ENCODE measurements around the gene SERPINI2. TPM values are rescaled to one million over a fixed set of nuclear protein-coding genes. Genes with fewer than 3 reads are reported as not detected.

SERPINI2 gene
- polyA plus RNA-seq = not detected

- Mint-ChIP-seq H3K4me3 (no peak within 1 kb of the TSS), H3K27ac (no peak within 1 kb of the TSS), H3K36me3 (no peaks in the 10 kb centered on the region), H3K9me3 (no peaks in the 10 kb centered on the region), H3K27me3 (ENCODE audit: low read depth in 3 of 3) (peaks cover 0 to 3% (median 0%) of the 10 kb centered on the region in 3 donors), H3K4me1 (no peaks in the 10 kb centered on the region)
- DNase-seq = no peak
Measured at GRCh38 chr3:167473863-167474262, at the start of gene SERPINI2. SERPINI2 (minus strand) TSS chr3:167474042; CDS start chr3:167471834, 2,208 bp downstream.

GRCh38 chr3:167521006-167521355 is 47.1 kb upstream of the SERPINI2 start:
- Mint-ChIP-seq H3K36me3 (no peaks in the 10 kb centered on the region), H3K27me3 (ENCODE audit: low read depth in 3 of 3) (peaks cover 2 to 3% (median 3%) of the 10 kb centered on the region in 3 donors), H3K4me1 (no peaks in the 10 kb centered on the region), H3K9me3 (peaks cover 0 to 9% (median 5%) of the 10 kb centered on the region in 6 donors), H3K27ac (no peak overlapping the region), H3K4me3 (no peak overlapping the region)
- DNase-seq = no peak

GRCh38 chr3:167520266-167521005 is 46.6 kb upstream of the SERPINI2 start:
- H3K27me3 Mint-ChIP-seq (ENCODE audit: low read depth in 3 of 3) = peaks cover 2 to 3% (median 3%) of the 10 kb centered on the region in 3 donors
- no peaks in the 10 kb centered on the region for H3K4me1 Mint-ChIP-seq
- peaks cover 0 to 9% (median 6%) of the 10 kb centered on the region in 6 donors for H3K9me3 Mint-ChIP-seq
- H3K36me3 Mint-ChIP-seq = no peaks in the 10 kb centered on the region
- no peak overlapping the region for H3K27ac Mint-ChIP-seq
- no peak for DNase-seq
- H3K4me3 Mint-ChIP-seq = no peak overlapping the region

- H3K36me3 Mint-ChIP-seq = no peaks in the 10 kb centered on the region
- H3K27ac Mint-ChIP-seq = no peak overlapping the region
- DNase-seq = no peak
- no peaks in the 10 kb centered on the region for H3K4me1 Mint-ChIP-seq
- H3K9me3 Mint-ChIP-seq = peaks cover 0 to 4% (median 1%) of the 10 kb centered on the region in 6 donors
- H3K4me3 Mint-ChIP-seq = no peak overlapping the region
- no peaks in the 10 kb centered on the region for H3K27me3 Mint-ChIP-seq (ENCODE audit: low read depth in 3 of 3)
Measured at GRCh38 chr3:167507954-167508353, 34.1 kb upstream of the SERPINI2 start.

- no peak overlapping the region for H3K27ac Mint-ChIP-seq
- H3K4me3 Mint-ChIP-seq = no peak overlapping the region
- H3K36me3 Mint-ChIP-seq = no peaks in the 10 kb centered on the region
- DNase-seq = no peak
- H3K4me1 Mint-ChIP-seq = no peaks in the 10 kb centered on the region
- H3K27me3 Mint-ChIP-seq (ENCODE audit: low read depth in 3 of 3) = no peaks in the 10 kb centered on the region
- peaks cover 0 to 4% (median 0%) of the 10 kb centered on the region in 6 donors for H3K9me3 Mint-ChIP-seq
Measured at GRCh38 chr3:167502401-167502800, 28.6 kb upstream of the SERPINI2 start.

GRCh38 chr3:167501941-167502340 is 28.1 kb upstream of the SERPINI2 start:
- no peak for DNase-seq
- Mint-ChIP-seq H3K4me1 (no peaks in the 10 kb centered on the region), H3K27ac (no peak overlapping the region), H3K4me3 (no peak overlapping the region), H3K36me3 (no peaks in the 10 kb centered on the region), H3K9me3 (peaks cover 0 to 4% (median 0%) of the 10 kb centered on the region in 6 donors), H3K27me3 (ENCODE audit: low read depth in 3 of 3) (no peaks in the 10 kb centered on the region)

- no peaks in the 10 kb centered on the region for H3K27me3 Mint-ChIP-seq (ENCODE audit: low read depth in 3 of 3)
- H3K36me3 Mint-ChIP-seq = no peaks in the 10 kb centered on the region
- H3K4me1 Mint-ChIP-seq = no peaks in the 10 kb centered on the region
- H3K4me3 Mint-ChIP-seq = no peak overlapping the region
- H3K9me3 Mint-ChIP-seq = peaks cover 0 to under 1% (median 0%) of the 10 kb centered on the region in 6 donors
- no peak overlapping the region for H3K27ac Mint-ChIP-seq
- DNase-seq = no peak
Measured at GRCh38 chr3:167497903-167498302, 24.1 kb upstream of the SERPINI2 start.

GRCh38 chr3:167493244-167493643 is 19.4 kb upstream of the SERPINI2 start:
- no peak overlapping the region for H3K27ac Mint-ChIP-seq
- no peaks in the 10 kb centered on the region for H3K9me3 Mint-ChIP-seq
- no peak overlapping the region for H3K4me3 Mint-ChIP-seq
- no peaks in the 10 kb centered on the region for H3K36me3 Mint-ChIP-seq
- no peaks in the 10 kb centered on the region for H3K4me1 Mint-ChIP-seq
- peaks cover 0 to 1% (median 0%) of the 10 kb centered on the region in 3 donors for H3K27me3 Mint-ChIP-seq (ENCODE audit: low read depth in 3 of 3)
- DNase-seq = no peak

- no peaks in the 10 kb centered on the region for H3K4me1 Mint-ChIP-seq
- no peak overlapping the region for H3K4me3 Mint-ChIP-seq
Measured at GRCh38 chr3:167491621-167492020, 17.8 kb upstream of the SERPINI2 start.

GRCh38 chr3:167489571-167489970 is 15.7 kb upstream of the SERPINI2 start:
- peaks cover 0 to 1% (median under 1%) of the 10 kb centered on the region in 3 donors for H3K27me3 Mint-ChIP-seq (ENCODE audit: low read depth in 3 of 3)
- H3K9me3 Mint-ChIP-seq = no peaks in the 10 kb centered on the region
- H3K4me3 Mint-ChIP-seq = no peak overlapping the region
- DNase-seq = no peak
- H3K27ac Mint-ChIP-seq = no peak overlapping the region
- peaks cover 0 to under 1% of the 10 kb centered on the region in 2 donors for H3K4me1 Mint-ChIP-seq
- H3K36me3 Mint-ChIP-seq = no peaks in the 10 kb centered on the region

More at GRCh38 chr3:167491621-167492020, 17.8 kb upstream of the SERPINI2 start:
- Mint-ChIP-seq H3K36me3 (no peaks in the 10 kb centered on the region), H3K27me3 (ENCODE audit: low read depth in 3 of 3) (peaks cover 0 to 1% (median 0%) of the 10 kb centered on the region in 3 donors), H3K27ac (no peak overlapping the region), H3K9me3 (no peaks in the 10 kb centered on the region)
- DNase-seq = no peak

GRCh38 chr3:167487556-167487955 is 13.7 kb upstream of the SERPINI2 start:
- no peak overlapping the region for H3K27ac Mint-ChIP-seq
- H3K4me3 Mint-ChIP-seq = no peak overlapping the region
- H3K9me3 Mint-ChIP-seq = peaks cover 0 to 3% (median 0%) of the 10 kb centered on the region in 6 donors
- H3K4me1 Mint-ChIP-seq = peaks cover 3 to 4% of the 10 kb centered on the region in 2 donors
- DNase-seq = no peak
- peaks cover 0 to 3% (median 1%) of the 10 kb centered on the region in 3 donors for H3K27me3 Mint-ChIP-seq (ENCODE audit: low read depth in 3 of 3)
- H3K36me3 Mint-ChIP-seq = no peaks in the 10 kb centered on the region

- Mint-ChIP-seq H3K9me3 (peaks cover 0 to 3% (median 0%) of the 10 kb centered on the region in 6 donors), H3K36me3 (no peaks in the 10 kb centered on the region), H3K27me3 (ENCODE audit: low read depth in 3 of 3) (peaks cover 0 to 3% (median 0%) of the 10 kb centered on the region in 3 donors), H3K4me3 (no peak overlapping the region), H3K4me1 (peaks cover 3 to 4% of the 10 kb centered on the region in 2 donors), H3K27ac (no peak overlapping the region)
- no peak for DNase-seq
Measured at GRCh38 chr3:167484551-167484950, 10.7 kb upstream of the SERPINI2 start.

- Mint-ChIP-seq H3K36me3 (no peaks in the 10 kb centered on the region), H3K27me3 (ENCODE audit: low read depth in 3 of 3) (peaks cover 0 to 3% (median 0%) of the 10 kb centered on the region in 3 donors), H3K9me3 (peaks cover 0 to 3% (median 0%) of the 10 kb centered on the region in 6 donors), H3K4me1 (peaks cover 3 to 4% of the 10 kb centered on the region in 2 donors), H3K4me3 (no peak overlapping the region), H3K27ac (no peak overlapping the region)
- DNase-seq = no peak
Measured at GRCh38 chr3:167483708-167484475, 10.1 kb upstream of the SERPINI2 start.

GRCh38 chr3:167481164-167481563 is 7.3 kb upstream of the SERPINI2 start:
- no peak overlapping the region for H3K27ac Mint-ChIP-seq

More at GRCh38 chr3:167481164-167481563, 7.3 kb upstream of the SERPINI2 start:
- H3K27me3 Mint-ChIP-seq (ENCODE audit: low read depth in 3 of 3) = peaks cover 0 to 6% (median 0%) of the 10 kb centered on the region in 3 donors
- peaks cover 0 to 3% (median 0%) of the 10 kb centered on the region in 6 donors for H3K9me3 Mint-ChIP-seq
- peaks cover 3 to 4% of the 10 kb centered on the region in 2 donors for H3K4me1 Mint-ChIP-seq
- no peaks in the 10 kb centered on the region for H3K36me3 Mint-ChIP-seq
- no peak overlapping the region for H3K4me3 Mint-ChIP-seq
- no peak for DNase-seq

All from immature natural killer cell (primary cell).